ENCODE data around the gene COL18A1. TPM values are rescaled to one million over a fixed set of nuclear protein-coding genes. Genes with fewer than 3 reads are reported as not detected.
"Not testable (repeated sequence)": the region's sequence is repeated elsewhere in the genome, so short reads cannot be mapped to it uniquely, and the experiment has no call there.

The COL18A1 gene
- total RNA-seq, 4 donors from 2014 or later, result 16.4 to 42.2 (median 20.7) TPM

DNA sequence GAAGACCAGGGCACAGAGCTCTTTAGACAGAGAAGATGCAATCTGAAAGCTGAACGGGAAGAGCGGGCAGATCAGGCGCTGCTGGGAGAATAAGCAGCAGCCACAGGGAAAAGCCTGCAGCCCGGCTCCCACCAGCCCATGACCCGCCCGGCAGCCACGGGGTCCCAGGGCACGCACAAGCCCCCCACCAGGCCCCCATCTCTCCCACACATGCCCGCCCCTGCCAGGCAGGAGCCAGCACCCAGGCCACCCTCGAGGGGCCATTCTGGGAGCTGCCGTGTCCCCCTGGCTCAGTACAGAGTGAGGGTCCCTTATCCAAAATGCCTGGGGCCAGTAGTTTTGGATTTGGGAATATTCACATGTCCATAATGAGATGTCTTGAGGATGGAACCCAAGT lies 120.9 kb downstream of the COL18A1 start:
- H3K27me3 ChIP-seq, result no peaks in the 10 kb centered on the region
- peaks cover 0 to 7% (median 0%) of the 10 kb centered on the region in 3 donors for H3K9me3 ChIP-seq
- H3K27ac ChIP-seq, result no peak overlapping the region
- ATAC-seq, result no peak
- intact Hi-C loops (cut with DNase I; ENCODE audit: low total_unique reads), result no loop called here
- H3K36me3 ChIP-seq, result peaks cover 0 to 6% of the 10 kb centered on the region in 2 donors
- in situ Hi-C loops (cut with MboI; ENCODE audit: low sequenced_read_pairs in 4 of 4), result no loop called here
- no peak for DNase-seq
- no peak overlapping the region for H3K4me3 ChIP-seq
- no peak for TF ChIP-seq POLR2A (IDR thresholded peaks at IDR 0.05)
- TF ChIP-seq, protein P1, sequence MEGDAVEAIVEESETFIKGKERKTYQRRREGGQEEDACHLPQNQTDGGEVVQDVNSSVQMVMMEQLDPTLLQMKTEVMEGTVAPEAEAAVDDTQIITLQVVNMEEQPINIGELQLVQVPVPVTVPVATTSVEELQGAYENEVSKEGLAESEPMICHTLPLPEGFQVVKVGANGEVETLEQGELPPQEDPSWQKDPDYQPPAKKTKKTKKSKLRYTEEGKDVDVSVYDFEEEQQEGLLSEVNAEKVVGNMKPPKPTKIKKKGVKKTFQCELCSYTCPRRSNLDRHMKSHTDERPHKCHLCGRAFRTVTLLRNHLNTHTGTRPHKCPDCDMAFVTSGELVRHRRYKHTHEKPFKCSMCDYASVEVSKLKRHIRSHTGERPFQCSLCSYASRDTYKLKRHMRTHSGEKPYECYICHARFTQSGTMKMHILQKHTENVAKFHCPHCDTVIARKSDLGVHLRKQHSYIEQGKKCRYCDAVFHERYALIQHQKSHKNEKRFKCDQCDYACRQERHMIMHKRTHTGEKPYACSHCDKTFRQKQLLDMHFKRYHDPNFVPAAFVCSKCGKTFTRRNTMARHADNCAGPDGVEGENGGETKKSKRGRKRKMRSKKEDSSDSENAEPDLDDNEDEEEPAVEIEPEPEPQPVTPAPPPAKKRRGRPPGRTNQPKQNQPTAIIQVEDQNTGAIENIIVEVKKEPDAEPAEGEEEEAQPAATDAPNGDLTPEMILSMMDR (IDR thresholded peaks at IDR 0.05 in 4 of 5, conservative IDR thresholded peaks at IDR 0.05 in 1 of 5), result no peak
- no peaks in the 10 kb centered on the region for H3K4me1 ChIP-seq

DNA sequence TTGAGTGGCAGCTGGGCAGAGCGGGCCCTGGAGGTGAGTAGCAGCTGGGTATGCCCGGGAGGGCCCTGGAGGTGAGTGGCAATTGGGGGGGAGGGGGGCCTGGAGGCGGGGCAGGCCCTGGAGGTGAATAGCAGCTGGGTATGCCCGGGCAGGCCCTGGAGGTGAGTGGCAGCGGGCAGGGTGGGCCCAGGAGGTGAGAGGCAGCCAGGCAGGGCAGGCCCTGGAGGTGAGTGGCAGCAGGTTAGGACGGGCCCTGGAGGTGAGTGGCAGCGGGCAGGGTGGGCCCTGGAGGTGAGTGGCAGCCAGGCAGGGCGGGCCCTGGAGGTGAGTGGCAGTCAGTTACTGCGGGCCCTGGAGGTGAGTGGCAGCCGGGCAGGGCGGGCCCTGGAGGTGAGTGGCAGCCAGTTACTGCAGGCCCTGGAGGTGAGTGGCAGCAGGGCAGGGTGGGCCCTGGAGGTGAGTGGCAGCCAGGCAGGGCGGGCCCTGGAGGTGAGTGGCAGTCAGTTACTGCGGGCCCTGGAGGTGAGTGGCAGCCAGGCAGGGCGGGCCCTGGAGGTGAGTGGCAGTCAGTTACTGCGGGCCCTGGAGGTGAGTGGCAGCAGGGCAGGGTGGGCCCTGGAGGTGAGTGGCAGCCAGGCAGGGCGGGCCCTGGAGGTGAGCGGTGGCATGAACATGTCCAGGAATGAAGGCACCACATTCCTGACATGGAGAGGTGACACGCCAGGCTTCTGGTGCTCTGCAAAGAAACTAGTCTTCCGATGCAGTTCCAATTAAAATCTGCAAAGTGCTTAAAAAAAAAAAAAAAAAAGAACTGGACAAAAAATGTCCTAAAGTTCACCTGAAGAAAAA lies 122.4 kb downstream of the COL18A1 start:
- H3K9me3 ChIP-seq; H3K4me3 ChIP-seq; H3K27me3 ChIP-seq; in situ Hi-C loops (cut with MboI; ENCODE audit: low sequenced_read_pairs in 4 of 4); H3K4me1 ChIP-seq; H3K27ac ChIP-seq; ATAC-seq; H3K36me3 ChIP-seq; intact Hi-C loops (cut with DNase I; ENCODE audit: low total_unique reads): not testable (repeated sequence)
- peak in 1 of 2 donors; percentile 2 for DNase-seq

DNA sequence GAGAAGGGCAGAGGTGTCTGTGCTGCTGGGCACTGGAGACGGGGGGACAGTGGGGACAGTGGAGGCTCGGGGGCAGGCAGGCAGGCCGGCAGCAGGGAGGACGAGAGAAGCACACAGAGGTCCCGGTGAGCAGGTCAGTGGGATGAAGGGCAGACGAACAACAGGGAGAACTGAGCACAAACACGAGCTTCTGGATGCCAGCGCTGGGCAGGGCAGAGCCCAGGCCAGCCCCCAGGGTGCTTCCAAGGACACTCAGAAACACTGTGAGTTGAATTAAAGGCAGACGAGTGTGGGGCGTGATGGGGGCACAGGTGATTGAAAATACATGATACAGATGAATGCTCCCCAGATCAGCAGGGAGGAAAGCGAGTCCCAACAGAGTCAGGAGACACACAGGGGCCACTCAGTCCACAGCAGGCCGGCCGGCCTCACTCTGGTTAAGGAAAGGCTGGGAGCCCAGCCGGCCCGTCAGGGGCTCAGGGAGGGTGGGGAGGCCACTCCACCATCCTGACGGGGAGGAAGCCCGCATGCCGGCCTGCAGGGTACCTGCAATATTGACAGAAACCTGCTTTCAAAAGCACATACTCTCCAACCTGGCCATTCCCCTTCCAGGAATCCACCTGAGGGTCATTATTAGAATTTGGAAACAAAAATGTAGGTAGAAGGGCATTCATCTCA lies 123.2 kb downstream of the COL18A1 start:
- Histone ChIP-seq H3K4me3 (no peak overlapping the region), H3K27ac (no peak overlapping the region), H3K4me1 (no peaks in the 10 kb centered on the region), H3K9me3 (no peaks in the 10 kb centered on the region), H3K27me3 (no peaks in the 10 kb centered on the region), H3K36me3 (no peaks in the 10 kb centered on the region)
- intact Hi-C loops (cut with DNase I; ENCODE audit: low total_unique reads) (no loop called here), in situ Hi-C loops (cut with MboI; ENCODE audit: low sequenced_read_pairs in 4 of 4) (no loop called here)
- ATAC-seq (no peak), DNase-seq (no peak)
- no peak for TF ChIP-seq POLR2A (IDR thresholded peaks at IDR 0.05)
- TF ChIP-seq, protein P1 (IDR thresholded peaks at IDR 0.05 in 4 of 5, conservative IDR thresholded peaks at IDR 0.05 in 1 of 5), result no peak

DNA sequence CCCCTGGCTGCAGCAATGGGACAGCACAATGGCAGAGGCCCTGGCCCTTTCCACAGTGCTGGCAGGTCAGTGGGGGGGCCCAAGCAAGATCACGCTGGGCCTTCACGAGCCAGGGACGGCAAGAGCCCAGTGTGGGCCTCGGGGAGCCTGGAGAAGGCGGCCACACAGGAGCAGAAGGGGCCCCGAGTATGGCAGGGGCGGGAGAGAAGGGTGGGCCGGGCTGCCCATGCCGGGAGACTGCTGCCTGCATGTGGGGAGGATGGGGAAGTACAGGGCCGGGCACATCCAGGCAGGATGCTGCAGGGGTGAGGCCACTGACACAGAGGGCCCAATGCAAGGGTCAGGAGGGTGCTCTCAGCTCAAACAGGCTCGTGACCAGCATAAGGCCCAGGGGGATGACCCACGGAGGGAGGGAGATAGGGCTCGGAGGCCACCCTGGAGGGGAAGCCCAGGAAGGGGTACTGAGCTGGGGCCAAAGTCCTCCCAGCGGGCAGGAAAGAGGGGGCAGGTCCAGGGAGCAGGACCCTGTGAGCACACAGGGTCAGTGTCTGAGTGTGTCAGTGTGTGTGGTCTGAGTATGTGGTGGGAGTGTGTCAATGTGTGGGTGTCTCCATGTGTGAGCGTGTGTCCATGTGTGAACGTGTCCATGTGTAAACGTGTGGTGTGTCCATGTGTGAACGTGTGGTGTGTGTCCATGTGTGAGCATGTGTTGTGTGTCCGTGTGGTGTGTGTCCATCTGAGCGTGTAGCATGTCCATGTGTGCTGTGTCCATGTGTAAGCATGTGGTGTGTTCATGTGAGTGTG lies 124.2 kb downstream of the COL18A1 start:
- TF ChIP-seq POLR2A (IDR thresholded peaks at IDR 0.05), result no peak
- TF ChIP-seq, protein P1 (IDR thresholded peaks at IDR 0.05 in 4 of 5, conservative IDR thresholded peaks at IDR 0.05 in 1 of 5), result no peak
- H3K4me3 ChIP-seq, result no peak overlapping the region
- ATAC-seq (no peak), DNase-seq (no peak)
- no peak overlapping the region for H3K27ac ChIP-seq
- no peaks in the 10 kb centered on the region for H3K9me3 ChIP-seq
- in situ Hi-C loops (cut with MboI; ENCODE audit: low sequenced_read_pairs in 4 of 4) (no loop called here), intact Hi-C loops (cut with DNase I; ENCODE audit: low total_unique reads) (no loop called here)
- H3K27me3 ChIP-seq, result no peaks in the 10 kb centered on the region
- no peaks in the 10 kb centered on the region for H3K36me3 ChIP-seq
- peaks cover 2 to 4% of the 10 kb centered on the region in 2 donors for H3K4me1 ChIP-seq
